ENCODE data around the gene ANKH. TPM values are rescaled to one million over a fixed set of nuclear protein-coding genes. Genes with fewer than 3 reads are reported as not detected.
"Not testable (repeated sequence)": the region's sequence is repeated elsewhere in the genome, so short reads cannot be mapped to it uniquely, and the experiment has no call there.

The ANKH gene
- total RNA-seq, 2 experiments from 2014 or later: 123 to 128 TPM

GRCh38 chr5:14850419-14851049, 21.0 kb downstream of the ANKH start:
- DNase-seq: no peak
- H3K4me1 Mint-ChIP-seq (ENCODE audit: low read depth): peaks cover 11% of the 10 kb centered on the region
- H3K4me3 Mint-ChIP-seq: no peak overlapping the region
- no peaks in the 10 kb centered on the region for H3K9me3 Mint-ChIP-seq
- H3K36me3 Mint-ChIP-seq: peaks cover 5% of the 10 kb centered on the region
- intact Hi-C loops (cut with micrococcal nuclease): no loop called here
- ChIA-PET CTCF (interaction anchor here (1.0 to 1.1 kb wide), 2 partner anchors 26 to 153 kb away, joined by 3 to 4 read pairs; no protein-coding TSS in a partner anchor), POLR2A (no interaction called here)
- no peaks in the 10 kb centered on the region for H3K27me3 Mint-ChIP-seq
- H3K27ac Mint-ChIP-seq: no peak overlapping the region

DNA sequence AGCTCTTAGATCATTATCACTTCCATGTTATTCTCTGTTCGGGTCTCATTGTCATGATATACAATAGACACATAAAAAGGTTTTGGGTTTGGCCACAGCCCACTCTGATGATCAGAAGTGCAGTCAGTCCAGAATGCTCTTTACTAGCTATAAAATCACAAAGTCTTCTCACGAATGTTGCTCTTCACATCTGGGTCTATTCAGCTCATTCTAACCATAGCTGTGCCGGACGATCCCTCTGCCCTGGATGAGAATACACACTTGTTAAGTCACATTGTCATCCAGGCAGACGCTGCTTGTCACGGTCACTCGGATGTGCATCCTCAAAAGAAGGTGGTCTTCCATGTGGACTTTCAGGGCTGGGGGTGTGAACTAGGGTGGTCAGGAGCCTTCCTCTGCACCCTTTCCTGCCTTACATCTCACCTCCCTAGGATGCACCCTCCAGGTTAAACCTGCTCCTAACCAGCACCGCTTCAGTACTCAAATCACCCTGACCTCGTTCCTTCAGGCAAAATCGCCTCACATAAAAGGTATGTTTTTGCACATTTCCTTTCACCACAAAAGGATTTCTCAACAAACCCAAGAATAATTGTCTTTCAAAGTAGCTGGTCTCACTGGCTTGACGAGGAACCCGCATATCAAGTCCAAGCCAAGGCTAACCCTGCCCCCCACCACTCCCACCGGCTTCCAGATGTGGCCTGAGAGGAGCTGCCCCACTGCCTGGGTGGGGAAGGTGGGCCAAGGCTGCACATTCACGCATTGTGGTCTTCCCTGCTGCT, 21.9 kb downstream of the ANKH start:
- H3K4me1 Mint-ChIP-seq (ENCODE audit: low read depth): peaks cover 4% of the 10 kb centered on the region
- intact Hi-C loops (cut with micrococcal nuclease): no loop called here
- peaks cover 8% of the 10 kb centered on the region for H3K36me3 Mint-ChIP-seq
- H3K27ac Mint-ChIP-seq: no peak overlapping the region
- no peak overlapping the region for H3K4me3 Mint-ChIP-seq
- CTCF ChIA-PET: interaction anchor here (1.0 to 1.1 kb wide), 2 partner anchors 26 to 154 kb away, joined by 3 to 4 read pairs; no protein-coding TSS in a partner anchor
- no peak for DNase-seq
- no peaks in the 10 kb centered on the region for H3K9me3 Mint-ChIP-seq
- POLR2A ChIA-PET: no interaction called here
- H3K27me3 Mint-ChIP-seq: no peaks in the 10 kb centered on the region

DNA sequence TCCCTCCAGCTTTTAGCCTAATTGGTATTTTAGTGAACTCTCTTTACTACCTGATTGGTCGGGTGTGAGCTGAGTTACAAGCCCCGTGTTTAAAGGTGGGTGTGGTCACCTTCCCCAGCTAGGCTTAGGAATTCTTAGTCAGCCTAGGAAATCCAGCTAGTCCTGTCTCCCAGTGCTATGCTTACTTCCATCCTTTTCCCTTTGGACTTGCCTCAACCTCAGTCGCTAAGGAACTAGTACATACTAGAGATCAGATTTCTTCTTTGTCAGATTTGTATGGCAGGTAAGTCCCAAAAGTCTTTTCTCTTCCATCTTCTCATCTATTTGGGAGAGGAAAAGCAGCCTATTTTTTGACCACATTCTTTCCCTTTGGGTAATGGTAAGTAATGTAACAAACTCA, 22.6 kb downstream of the ANKH start:
- H3K4me3 Mint-ChIP-seq; DNase-seq; H3K9me3 Mint-ChIP-seq; H3K4me1 Mint-ChIP-seq (ENCODE audit: low read depth); intact Hi-C loops (cut with micrococcal nuclease); CTCF ChIA-PET; POLR2A ChIA-PET; H3K27me3 Mint-ChIP-seq; H3K36me3 Mint-ChIP-seq; H3K27ac Mint-ChIP-seq: not testable (repeated sequence)

DNA sequence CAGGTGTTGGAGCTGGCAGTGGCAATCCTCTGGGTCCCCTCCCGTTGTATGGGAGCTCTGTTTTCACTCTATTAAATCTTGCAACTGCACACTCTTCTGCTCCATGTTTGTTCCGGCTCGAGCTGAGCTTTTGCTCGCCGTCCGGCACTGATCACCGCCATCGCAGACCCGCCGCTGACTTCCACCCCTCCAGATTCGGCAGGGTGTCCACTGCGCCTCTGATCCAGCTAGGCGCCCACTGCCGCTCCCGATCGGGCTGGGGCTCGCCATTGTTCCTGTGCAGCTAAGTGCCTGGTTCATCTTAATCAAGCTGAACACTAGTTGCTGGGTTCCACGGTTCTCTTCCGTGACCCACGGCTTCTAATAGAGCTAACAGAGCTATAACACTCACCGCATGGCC, 23.2 kb downstream of the ANKH start:
- no peak for DNase-seq
- Mint-ChIP-seq H3K27me3 (no peaks in the 10 kb centered on the region), H3K4me1 (ENCODE audit: low read depth) (peaks cover 6% of the 10 kb centered on the region), H3K9me3 (no peaks in the 10 kb centered on the region), H3K36me3 (peaks cover 7% of the 10 kb centered on the region), H3K27ac (no peak overlapping the region), H3K4me3 (no peak overlapping the region)
- POLR2A ChIA-PET: no interaction called here
- intact Hi-C loops (cut with micrococcal nuclease): no loop called here
- CTCF ChIA-PET: interaction anchor here (1.0 kb wide), 1 partner anchor 8 kb away, joined by 3 read pairs; no protein-coding TSS in a partner anchor

DNA sequence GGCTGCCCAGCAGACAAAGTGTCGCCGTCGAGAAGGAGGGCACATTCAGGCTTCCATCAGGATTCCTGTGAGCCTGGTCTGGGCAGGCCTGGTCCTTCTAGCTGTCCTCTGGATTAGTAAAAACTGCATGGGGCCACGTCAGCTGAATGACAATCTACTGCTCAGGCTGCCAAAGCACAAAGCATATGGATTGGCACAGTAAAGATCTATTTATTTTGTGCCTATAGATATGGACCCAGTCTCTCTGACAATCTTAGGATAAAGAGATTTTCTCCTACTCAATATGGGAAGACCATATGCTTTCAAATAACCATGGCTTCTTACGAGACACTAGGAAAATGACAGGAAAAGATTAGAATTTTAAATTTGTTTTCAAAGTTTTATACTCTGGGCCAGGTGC, 24.1 kb downstream of the ANKH start:
- H3K36me3 Mint-ChIP-seq: peaks cover 7% of the 10 kb centered on the region

DNA sequence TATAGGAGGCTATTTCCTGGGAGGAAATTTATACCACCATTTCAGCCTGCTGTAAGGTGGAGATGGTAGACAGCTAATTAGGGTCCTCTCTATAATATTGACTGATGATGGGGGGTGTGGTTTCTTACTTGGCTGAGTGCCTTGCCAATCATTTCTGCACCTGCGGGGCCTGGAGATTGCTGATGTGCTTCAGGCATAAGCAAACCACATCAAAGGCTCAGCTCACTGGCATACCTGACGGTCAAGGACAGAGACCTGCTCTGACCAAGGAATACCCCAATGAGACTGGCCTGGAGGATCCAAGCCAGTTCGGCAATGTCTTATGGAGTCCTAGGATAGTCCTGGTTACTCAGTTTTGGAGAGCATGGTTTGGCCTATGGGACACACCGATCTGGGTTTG, 29.5 kb downstream of the ANKH start:
- peaks cover 19% of the 10 kb centered on the region for H3K36me3 Mint-ChIP-seq
- no peaks in the 10 kb centered on the region for H3K27me3 Mint-ChIP-seq
- H3K4me1 Mint-ChIP-seq (ENCODE audit: low read depth): peaks cover 22% of the 10 kb centered on the region
- CTCF ChIA-PET: no interaction called here
- H3K27ac Mint-ChIP-seq: no peak overlapping the region
- peaks cover 3% of the 10 kb centered on the region for H3K9me3 Mint-ChIP-seq
- H3K4me3 Mint-ChIP-seq: no peak overlapping the region
- intact Hi-C loops (cut with micrococcal nuclease): no loop called here
- no peak for DNase-seq
- POLR2A ChIA-PET: no interaction called here

More for the DNA sequence above, 24.1 kb downstream of the ANKH start:
- Mint-ChIP-seq H3K9me3 (no peaks in the 10 kb centered on the region), H3K27me3 (no peaks in the 10 kb centered on the region), H3K4me1 (ENCODE audit: low read depth) (peaks cover 9% of the 10 kb centered on the region), H3K4me3 (no peak overlapping the region), H3K27ac (no peak overlapping the region)
- intact Hi-C loops (cut with micrococcal nuclease): no loop called here
- ChIA-PET POLR2A (no interaction called here), CTCF (no interaction called here)
- no peak for DNase-seq

- H3K9me3 Mint-ChIP-seq: peaks cover 3% of the 10 kb centered on the region
- no peak for DNase-seq
- no peak overlapping the region for H3K4me3 Mint-ChIP-seq
- no peak overlapping the region for H3K27ac Mint-ChIP-seq
- ChIA-PET POLR2A (interaction anchor here (1.2 kb wide), 1 partner anchor 31 kb away, joined by 3 read pairs; no protein-coding TSS in a partner anchor), CTCF (interaction anchor here (0.7 to 0.8 kb wide), 2 partner anchors 8 to 165 kb away, joined by 3 read pairs; no protein-coding TSS in a partner anchor)
- H3K27me3 Mint-ChIP-seq: no peaks in the 10 kb centered on the region
- H3K36me3 Mint-ChIP-seq: peaks cover 20% of the 10 kb centered on the region
- peaks cover 27% of the 10 kb centered on the region for H3K4me1 Mint-ChIP-seq (ENCODE audit: low read depth)
- intact Hi-C loops (cut with micrococcal nuclease): no loop called here
Measured at GRCh38 chr5:14840624-14841023, 31.0 kb downstream of the ANKH start.

- CTCF ChIA-PET: no interaction called here
- POLR2A ChIA-PET: no interaction called here
- Mint-ChIP-seq H3K27ac (no peak overlapping the region), H3K4me3 (no peak overlapping the region), H3K36me3 (peaks cover 14% of the 10 kb centered on the region), H3K9me3 (peaks cover 3% of the 10 kb centered on the region), H3K4me1 (ENCODE audit: low read depth) (peaks cover 38% of the 10 kb centered on the region), H3K27me3 (no peaks in the 10 kb centered on the region)
- no peak for DNase-seq
- intact Hi-C loops (cut with micrococcal nuclease): no loop called here
Measured at GRCh38 chr5:14838396-14839319, 32.9 kb downstream of the ANKH start.

- Mint-ChIP-seq H3K36me3 (peaks cover 14% of the 10 kb centered on the region), H3K4me1 (ENCODE audit: low read depth) (peaks cover 37% of the 10 kb centered on the region)
- intact Hi-C loops (cut with micrococcal nuclease); POLR2A ChIA-PET; CTCF ChIA-PET; H3K27me3 Mint-ChIP-seq; DNase-seq; H3K9me3 Mint-ChIP-seq; H3K27ac Mint-ChIP-seq; H3K4me3 Mint-ChIP-seq: not testable (repeated sequence)
Measured at GRCh38 chr5:14837423-14838122, 34.0 kb downstream of the ANKH start.

DNA sequence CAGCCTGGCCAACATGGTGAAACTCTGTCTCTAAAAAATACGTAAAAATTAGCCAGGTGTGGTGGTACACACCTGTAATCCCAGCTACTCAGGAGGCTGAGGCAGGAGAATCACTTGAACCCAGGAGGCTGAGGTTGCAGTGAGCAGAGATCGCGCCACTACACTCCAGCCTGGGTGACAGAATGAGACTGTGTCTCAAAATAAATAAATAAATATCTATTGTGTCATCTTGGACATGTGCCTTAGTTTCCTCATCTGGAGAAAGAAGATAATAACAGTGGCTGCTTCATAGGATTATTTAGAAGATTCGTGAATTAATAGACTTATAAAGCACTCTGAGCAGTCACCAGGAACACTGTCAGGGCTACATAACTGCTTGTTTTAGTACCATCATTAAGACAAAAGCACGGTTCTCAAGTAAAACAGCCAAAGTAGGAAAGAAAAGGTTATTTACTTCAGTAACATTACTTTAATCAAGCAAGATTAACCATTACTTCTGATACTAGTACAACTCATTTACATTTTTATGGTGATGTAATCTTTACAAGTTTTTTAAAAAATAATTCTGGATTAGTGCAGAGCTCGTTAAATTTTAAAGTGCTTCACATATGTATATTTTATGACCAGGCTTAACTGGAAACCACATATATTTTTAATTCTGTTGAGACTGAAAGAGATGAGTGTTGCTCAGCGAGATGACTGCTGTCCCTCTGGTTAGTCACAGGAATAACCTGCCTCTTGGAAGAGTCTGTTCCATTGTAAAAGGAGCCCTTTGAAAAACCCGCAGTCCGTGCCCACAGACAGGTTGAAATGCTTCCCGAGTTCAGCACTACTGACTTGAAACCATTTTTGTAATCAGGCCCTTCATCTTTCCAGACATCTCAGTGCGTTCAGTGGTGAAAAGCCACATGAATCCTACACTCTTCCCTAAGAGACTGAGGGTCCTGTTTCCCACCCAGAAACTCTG, 36.7 kb downstream of the ANKH start:
- CTCF ChIA-PET: no interaction called here
- no peak overlapping the region for H3K27ac Mint-ChIP-seq
- H3K4me3 Mint-ChIP-seq: no peak overlapping the region
- no peak for DNase-seq
- H3K9me3 Mint-ChIP-seq: peaks cover 3% of the 10 kb centered on the region
- no peaks in the 10 kb centered on the region for H3K27me3 Mint-ChIP-seq
- peaks cover 25% of the 10 kb centered on the region for H3K4me1 Mint-ChIP-seq (ENCODE audit: low read depth)
- H3K36me3 Mint-ChIP-seq: peaks cover 16% of the 10 kb centered on the region
- POLR2A ChIA-PET: no interaction called here
- intact Hi-C loops (cut with micrococcal nuclease): no loop called here

DNA sequence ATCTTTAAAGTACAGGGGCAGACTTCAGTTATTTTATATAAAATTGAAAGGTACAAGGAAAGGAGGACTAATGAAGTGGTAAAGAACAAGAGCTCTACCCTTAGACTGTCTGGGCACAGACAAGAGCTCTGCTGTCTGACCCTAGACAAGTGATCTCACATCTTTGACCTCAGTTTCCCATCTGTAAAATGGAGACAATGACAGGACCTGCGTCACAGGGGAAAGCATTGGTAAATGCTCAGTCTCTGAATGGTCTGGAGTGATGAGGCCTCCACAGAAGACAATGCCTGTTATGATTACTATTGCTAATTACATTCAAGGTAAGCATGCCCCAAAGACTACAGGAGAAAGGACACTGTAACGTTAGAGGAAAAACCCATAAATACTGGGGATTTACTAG, 37.5 kb downstream of the ANKH start:
- ChIA-PET POLR2A (no interaction called here), CTCF (interaction anchor here (0.9 kb wide), 1 partner anchor 170 kb away, joined by 4 read pairs; no protein-coding TSS in a partner anchor)
- intact Hi-C loops (cut with micrococcal nuclease): no loop called here
- no peak overlapping the region for H3K27ac Mint-ChIP-seq
- H3K4me3 Mint-ChIP-seq: no peak overlapping the region
- H3K4me1 Mint-ChIP-seq (ENCODE audit: low read depth): peaks cover 27% of the 10 kb centered on the region
- H3K36me3 Mint-ChIP-seq: peaks cover 19% of the 10 kb centered on the region
- H3K9me3 Mint-ChIP-seq: peaks cover 3% of the 10 kb centered on the region
- DNase-seq: no peak
- no peaks in the 10 kb centered on the region for H3K27me3 Mint-ChIP-seq

Measured in activated CD4-positive, alpha-beta memory T cell treated with anti-CD3 and anti-CD28 coated beads for 36 hours (primary cell).